Stimulated activated CD4-positive, alpha-beta T cell treated with anti-CD3 and anti-CD28 coated beads, TNF-alpha, amount 100 ng/mL, for 24 hours (primary cell): ENCODE measurements around the gene PRR5L.

Experiments
- DNase-seq, 3 experiments: peaks; one replicate each; pipeline ENCODE4 v3.0.0-alpha.2; 2020; ENCODE audit warnings: low read depth in 3 of 3

The PRR5L gene, protein sequence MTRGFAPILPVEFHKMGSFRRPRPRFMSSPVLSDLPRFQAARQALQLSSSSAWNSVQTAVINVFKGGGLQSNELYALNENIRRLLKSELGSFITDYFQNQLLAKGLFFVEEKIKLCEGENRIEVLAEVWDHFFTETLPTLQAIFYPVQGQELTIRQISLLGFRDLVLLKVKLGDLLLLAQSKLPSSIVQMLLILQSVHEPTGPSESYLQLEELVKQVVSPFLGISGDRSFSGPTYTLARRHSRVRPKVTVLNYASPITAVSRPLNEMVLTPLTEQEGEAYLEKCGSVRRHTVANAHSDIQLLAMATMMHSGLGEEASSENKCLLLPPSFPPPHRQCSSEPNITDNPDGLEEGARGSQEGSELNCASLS

GRCh38 chr11:36295926-36296325 lies at the start of gene PRR5L:
PRR5L (plus strand) TSS chr11:36296288; CDS start chr11:36401122, 104,834 bp downstream.
- no peak for DNase-seq

GRCh38 chr11:36247493-36247892 lies 48.6 kb upstream of the PRR5L start:
- no peak for DNase-seq

- no peak for DNase-seq
Measured at GRCh38 chr11:36248436-36248835, 47.7 kb upstream of the PRR5L start.

- no peak for DNase-seq
Measured at GRCh38 chr11:36249246-36249645, 46.8 kb upstream of the PRR5L start.

- no peak for DNase-seq
Measured at GRCh38 chr11:36251823-36252222, 44.3 kb upstream of the PRR5L start.

DNA sequence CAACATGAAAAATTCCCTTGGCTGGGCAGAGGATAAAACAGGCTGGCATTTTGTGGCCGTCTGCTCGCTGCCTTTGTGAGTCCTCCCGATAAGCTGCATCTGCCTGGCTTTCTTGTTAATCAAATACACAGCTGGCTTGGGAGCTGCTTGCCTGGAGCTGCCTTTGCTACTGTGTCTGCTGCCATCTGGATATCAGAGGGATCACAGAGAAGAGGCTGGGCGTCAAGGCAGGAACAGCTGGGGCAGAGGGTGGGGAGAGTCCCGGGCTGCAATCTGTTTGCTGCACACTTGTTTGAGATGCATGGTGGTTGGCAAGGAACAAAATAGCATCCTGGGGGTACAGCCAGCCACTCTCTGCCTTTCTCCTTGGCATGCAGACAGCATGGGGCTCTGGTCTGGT lies 42.9 kb upstream of the PRR5L start:
- DNase-seq, result no peak

GRCh38 chr11:36254713-36255112 lies 41.4 kb upstream of the PRR5L start:
- DNase-seq, result no peak

GRCh38 chr11:36257351-36257750 lies 38.7 kb upstream of the PRR5L start:
- DNase-seq, result no peak

DNA sequence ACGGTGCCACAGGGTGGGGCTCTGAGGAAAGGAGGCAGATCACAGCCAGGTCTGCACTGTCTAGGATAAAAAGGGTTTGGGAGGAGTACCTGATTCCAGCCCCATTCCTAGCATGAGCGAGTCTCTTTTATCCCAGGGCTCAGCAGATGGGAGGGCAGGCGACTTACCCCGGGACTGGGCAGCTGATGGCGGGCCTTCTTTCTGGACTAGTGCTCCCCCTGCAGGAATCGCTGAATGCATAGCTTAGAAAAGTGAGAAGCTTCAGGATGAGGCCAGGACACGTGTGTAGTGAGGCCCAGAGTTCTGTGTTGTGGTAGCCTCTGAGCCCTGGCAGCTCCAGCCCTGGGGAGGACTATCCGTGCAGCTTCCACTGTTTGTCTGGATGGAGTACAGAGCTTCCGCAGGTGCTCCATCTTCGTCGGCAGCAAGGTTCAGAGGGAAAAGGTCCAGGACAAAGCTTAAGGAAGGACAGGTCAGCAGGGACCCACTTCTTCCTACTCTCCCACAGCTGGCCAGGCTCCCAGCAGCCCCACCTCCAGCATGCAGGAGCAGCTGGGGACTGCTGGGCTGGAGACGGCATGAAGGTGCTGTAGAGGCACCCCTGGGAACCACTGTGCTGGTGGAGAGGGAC lies 37.2 kb upstream of the PRR5L start:
- peak in 1 of 3 experiments; percentile 11 for DNase-seq

GRCh38 chr11:36261094-36261493 lies 35.0 kb upstream of the PRR5L start:
- no peak for DNase-seq

- DNase-seq, result no peak
Measured at GRCh38 chr11:36264011-36264972, 31.8 kb upstream of the PRR5L start.

GRCh38 chr11:36264973-36265344 lies 31.1 kb upstream of the PRR5L start:
- DNase-seq, result no peak

DNA sequence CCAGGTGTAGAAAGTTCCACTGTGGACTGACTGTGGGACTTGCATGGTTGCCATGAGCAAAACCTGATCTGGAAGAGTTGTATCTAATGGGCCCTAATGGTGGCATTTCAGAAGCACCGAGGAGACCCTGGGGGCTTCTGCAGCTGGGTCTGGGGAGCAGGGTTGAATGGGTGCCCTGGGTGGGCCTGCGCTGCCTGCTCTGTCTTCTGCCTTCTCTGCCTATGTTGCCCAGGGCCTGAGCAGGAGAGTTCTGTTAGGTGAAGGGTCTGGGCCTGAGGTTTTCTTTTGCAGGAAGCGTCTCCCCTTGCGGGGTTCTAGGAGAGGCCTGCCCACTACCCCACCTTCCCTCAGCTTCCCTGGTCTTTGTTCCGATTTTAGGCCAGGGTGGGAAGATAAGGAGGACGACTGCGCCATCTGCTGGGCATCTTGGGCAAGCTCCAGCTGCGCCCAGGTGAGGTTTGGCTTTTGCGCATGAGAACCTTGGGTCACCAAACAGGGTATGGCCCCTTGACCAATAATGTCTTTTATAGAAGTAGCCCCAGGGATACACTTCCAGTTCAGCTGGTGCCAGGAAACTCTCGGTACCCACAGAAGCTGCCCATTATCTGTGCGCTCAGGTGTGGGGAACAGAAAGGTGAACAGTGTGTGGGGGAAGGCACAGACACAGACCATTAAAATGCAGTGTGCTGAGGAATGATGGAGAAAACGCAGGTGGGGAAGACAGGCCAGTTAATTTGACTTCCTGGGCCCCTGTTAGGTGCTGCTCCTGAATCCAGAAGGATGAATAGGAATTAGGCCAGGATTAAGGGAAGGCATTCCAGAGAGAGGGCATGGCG lies 30.1 kb upstream of the PRR5L start:
- peak; percentile 32 to 59 (median 33) for DNase-seq

- DNase-seq, result no peak
Measured at GRCh38 chr11:36266767-36267166, 29.3 kb upstream of the PRR5L start.

DNA sequence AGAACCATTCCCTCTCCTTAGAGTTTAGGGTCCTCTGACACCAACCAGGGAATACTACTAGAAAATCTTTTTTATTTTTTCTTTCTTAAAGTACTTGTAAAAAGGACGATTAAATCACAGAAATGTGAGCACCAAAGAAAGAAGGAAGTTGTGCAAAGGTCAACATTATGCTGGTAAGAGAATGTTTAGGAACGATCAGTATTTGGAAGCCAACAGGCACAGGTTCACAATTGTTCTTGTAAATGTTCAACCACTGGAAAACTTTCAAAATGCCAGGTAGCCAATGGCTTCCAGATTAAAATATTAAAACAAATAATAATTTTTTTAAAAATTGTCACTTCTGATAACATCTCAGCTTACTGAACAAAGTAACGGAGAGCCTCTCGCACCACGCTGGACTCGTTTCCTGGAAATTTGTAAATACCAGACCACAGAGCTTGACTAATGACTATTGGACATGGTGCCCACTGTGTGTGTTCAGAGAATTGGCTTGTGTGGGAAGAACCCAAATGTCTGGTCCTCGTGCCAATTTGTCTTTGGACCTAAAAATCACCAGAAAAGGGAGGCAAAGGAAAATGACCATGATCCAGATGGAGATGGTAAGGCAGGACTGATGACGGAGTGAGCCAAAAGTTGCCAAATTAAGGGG lies 27.6 kb upstream of the PRR5L start:
- DNase-seq, result no peak

GRCh38 chr11:36270701-36271100 lies 25.4 kb upstream of the PRR5L start:
- no peak for DNase-seq

DNA sequence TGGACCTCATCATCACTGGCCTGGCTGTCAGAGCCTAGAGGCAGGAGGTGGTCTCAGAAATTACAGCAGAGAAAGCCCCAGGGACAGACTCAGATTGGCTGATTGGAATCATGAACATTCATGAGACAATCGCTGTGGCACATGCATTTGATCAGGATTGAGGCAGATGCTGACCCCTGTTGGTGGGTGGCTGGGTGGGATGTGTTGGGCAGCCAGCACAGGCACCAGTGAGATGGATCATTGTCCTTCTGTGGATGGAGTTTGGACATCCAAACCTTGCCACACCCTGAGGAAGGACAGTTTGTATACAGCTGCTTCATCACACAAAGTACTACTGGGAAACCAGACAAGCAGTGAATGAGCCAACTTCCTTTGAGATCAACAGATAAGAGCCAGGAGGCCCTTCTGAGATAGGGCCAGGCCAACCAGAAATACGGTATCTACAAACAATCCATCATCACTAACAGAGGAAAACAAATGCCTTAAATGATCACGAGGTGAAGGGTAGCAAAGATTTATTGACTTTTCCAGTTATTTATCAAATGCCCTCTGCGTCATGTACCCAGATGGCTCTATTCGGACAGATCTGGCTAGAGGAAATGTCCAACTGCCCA lies 24.2 kb upstream of the PRR5L start:
- DNase-seq, result no peak

- DNase-seq, result no peak
Measured at GRCh38 chr11:36273110-36273509, 23.0 kb upstream of the PRR5L start.

- no peak for DNase-seq
Measured at GRCh38 chr11:36274414-36274813, 21.7 kb upstream of the PRR5L start.

DNA sequence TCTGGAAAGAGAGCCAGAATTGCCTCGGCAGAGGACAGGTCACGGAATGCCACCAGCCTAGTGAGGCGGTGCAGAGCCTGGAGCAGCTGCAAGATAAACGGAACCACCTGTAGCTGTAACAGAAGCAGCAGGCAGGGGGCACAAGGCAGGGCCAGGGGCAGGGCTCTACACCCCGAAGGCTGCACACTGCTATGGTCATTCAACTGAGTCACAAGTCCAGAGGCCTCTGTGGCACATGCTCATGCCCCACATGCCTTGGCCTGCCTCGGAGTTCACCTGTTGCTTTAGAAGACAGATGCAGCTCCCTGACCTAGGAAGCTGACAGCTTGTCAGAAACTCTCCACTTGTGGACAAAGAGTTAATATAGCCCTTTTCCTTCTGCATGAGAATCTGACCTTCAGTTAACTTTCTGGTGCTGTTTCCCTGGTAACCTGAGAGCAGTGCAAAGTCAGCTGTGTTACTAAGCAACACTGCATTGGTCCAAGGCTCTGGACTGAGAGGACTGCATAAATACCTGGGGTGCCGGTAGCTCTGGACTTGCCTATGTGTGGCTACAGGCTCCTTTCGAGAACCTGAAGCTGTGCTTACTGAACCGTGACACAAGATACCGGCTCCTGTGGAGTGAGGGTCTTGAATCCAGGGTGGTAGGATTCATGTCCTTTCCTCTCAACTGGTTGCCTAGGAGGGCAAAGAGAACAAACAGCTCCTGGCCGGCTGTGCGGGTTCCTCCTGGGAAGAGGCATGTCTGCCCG lies 17.4 kb upstream of the PRR5L start:
- no peak for DNase-seq
